SIG-M5 treated with dmso at 0.1 percent for 504 hours (cell line): ENCODE measurements around the gene PDE5A.

Source experiments
- DNase-seq: peaks from one replicate; lab custom pipeline; 2025; ENCODE audit not compliant: unreplicated experiment; lab: John Stamatoyannopoulos, UW

PDE5A gene

DNA sequence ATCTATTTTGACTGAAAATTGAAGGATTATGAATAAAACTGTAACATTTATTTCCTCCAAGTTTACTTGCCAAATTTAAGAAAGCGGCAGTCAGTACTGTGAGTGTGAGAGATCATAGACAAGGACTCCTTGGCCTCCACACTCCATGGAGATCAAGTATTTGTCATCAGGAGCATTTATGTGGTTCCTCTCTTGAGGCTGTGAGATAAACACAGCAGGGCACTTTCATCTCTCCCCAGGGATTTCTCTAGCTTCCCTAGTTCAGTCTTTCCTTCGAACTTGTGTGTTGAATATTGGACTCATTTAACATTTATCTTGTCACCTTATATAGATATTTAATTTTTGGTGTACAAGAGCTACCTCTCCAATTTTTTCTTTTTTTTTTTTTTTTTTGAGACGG is 40.8 kb downstream of the PDE5A start:
- no peak for DNase-seq

DNA sequence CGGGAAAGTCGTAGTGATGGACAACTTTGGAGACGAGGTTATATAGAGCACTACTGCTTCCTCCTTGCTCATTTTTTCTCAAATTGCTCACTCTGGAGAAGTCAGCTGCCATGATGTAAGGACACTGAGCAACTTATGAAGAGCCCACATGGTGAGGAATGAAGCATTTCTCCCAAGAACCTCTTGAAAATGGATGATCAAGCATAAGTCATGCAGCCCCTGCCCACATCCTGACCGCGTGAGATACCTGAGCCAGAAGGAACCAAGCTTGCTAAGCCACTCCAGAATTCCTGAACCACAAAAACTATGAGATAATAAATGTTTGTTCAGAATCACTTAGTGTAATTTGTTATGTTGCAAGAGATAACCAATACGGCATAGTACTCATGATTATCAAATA is 42.8 kb downstream of the PDE5A start:
- no peak for DNase-seq

DNA sequence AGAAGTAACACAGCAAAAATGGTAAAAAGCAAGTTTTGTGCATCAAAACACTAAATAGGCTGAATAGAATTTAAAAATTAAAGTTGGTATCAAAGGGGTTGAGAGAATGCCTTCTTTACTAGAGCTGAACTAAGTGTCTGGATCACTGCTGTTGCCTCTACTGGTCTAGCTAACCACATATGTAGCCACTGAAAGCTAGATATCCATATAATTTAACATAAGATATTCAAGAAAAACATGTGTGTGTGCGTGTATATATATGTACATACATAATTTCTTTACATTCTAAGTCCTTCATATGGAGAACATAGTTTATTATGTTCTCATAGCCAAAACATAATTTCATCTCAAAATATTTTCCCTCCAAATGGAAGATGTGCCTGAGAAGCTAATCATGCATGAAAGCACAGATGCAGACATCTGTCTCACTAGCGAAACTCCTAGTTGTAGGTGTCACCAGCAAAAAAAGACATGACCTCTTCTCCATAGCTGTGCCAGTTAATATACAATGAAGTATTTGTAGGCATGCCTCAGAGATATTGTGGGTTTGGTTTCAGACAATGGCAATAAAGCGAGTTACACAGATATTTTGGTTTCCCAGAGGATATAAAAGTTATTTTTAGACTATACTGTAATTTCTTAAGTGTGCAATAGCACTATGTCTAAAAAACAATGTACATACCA is 47.3 kb downstream of the PDE5A start:
- DNase-seq: no peak

DNA sequence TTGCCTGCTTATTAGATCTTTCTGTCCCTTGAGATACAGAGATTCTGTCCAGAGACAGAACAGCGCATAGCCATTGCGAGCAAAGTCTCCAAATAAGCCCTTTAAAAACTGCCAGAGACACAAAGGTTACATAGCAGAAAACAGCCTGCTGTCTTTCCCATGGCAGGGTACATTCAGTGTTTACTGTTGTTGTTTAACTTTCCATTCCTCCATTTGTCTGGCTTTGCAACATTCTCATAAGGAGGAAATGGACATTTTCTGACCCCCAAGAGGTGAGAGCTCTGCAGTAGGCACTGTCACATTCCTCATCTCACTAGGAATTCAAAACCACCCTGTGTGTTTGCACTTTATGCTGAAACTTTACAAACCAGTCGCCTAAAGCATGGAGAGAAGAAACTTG is 48.3 kb downstream of the PDE5A start:
- DNase-seq: no peak

DNA sequence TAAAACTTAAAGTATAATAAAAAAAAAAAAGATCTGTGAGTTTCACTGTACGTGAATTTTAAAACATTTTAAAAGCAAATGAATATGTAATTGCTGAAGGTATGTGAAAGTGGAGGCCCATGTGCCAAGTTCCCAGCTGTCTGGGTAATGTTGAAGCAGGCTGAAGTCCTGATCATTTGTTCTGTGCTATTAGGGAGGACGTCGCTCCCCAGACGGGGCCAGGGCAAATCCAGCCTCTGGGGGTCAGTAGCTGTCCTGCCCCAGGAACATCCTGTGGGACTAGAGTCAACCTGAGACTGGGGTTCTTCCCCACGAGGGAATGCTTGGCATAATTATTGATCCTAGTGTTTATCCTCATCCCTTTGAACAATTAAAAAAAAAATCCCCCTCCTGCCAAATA is 48.8 kb downstream of the PDE5A start:
- no peak for DNase-seq

DNA sequence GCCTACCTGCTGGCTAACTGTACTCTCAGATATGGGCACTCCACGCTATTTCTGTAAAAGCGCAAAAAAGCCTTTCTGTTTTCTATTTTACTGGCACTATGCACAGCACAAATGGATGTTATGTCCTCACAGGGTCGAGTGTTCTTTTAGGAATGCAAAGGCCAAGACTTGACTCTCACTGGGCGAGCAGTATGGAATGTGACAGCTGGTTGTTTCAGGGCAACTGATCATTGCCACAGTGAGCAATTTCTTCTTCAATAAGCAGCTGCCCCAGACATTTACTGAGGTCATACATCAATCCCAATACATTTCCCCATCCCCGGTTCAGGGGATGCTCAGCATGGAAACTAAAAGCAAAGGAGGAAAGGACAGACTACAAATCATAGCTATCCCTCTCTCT is 58.2 kb downstream of the PDE5A start:
- no peak for DNase-seq

DNA sequence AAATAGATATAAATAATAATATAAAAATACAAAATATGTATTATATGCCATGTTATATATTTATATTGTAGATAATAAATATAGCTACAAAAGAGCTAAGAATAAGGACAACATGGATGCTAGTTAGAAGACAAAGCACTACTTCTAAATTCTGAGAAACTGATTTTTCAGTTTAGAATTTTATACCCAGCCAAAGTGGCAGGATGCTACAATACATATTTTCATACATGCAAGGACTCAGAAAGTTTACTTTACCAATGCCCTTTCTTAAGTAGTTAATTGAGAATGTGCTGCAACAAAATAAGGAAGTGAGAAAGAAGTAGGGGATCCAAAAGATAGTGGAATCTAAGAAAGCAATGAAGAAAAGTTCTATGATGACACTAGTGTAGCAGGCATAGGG is 64.5 kb downstream of the PDE5A start:
- no peak for DNase-seq

DNA sequence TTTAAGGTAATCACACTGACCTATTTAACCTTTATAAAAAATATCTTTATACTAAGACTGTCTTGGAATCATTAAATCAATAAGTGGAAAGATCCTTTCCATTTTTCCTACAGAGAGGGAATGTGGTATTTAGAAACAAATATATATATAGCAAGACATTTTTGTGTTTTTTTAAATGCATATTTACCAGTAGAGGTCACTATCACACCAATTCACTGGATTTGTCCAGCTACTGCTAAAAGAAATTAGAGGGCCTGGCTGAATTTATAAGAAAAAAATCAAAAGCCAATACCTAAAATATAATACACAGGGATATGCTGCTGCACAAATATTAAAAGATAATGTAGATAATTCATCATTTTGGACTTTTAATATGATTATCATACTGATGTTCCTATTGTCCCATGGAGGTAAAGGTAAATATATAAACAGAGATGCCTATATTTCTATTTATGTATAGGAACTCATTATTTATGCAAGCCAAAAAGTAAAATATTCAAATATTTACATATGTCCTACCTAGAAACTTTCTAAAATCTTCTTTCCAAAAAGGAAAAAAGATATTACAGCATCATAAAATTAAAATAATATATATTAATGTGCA is 69.5 kb downstream of the PDE5A start:
- peak; percentile 27 for DNase-seq

DNA sequence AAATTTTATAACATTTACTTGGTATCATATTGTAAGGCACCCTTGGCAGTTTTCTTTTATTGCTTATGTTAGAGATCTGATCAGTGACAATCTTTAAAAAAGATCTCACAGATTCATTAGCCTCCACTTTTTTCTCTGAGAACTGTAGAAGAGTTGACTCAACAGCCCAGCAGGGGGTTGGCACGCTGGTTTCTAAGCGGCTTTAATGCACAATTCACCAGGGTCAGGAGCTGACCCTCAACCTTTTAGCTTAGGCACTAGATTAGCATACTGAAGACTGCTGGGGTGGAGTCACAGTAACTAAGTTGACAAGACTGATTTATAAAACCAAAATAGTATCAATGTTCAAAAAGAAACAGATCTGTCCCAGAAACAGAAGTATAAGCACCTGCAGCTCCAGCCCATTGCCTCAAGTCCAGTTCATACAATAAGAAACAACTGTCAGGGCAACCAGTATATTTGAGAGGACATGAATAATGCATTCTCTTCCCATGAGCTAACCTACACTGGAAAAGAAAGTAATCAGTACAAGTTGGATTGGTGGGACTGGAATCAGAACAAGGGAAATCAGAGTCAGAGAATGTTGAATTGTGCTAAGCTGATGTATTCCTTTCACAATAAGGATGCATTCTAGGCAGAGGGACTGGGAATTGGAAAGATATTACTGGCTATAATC is 77.6 kb downstream of the PDE5A start:
- DNase-seq: no peak

DNA sequence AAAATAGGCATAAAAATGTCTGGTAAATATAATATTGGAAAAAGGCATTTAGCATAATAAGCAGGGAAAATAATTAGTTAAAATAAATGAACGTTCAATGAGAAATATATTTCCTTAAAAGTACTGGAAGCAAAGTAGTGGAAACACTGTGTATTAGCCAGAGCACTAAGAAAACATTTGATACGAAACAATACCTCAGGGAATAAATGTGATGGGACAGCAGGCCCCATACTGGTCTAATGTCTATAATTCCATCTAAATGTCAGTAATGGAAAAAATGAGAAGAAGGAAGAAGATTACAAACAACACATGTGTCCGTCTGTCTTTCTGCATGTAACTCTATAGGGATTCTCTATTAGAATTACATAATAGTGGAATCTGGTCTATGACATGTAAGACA is 79.0 kb downstream of the PDE5A start:
- no peak for DNase-seq

DNA sequence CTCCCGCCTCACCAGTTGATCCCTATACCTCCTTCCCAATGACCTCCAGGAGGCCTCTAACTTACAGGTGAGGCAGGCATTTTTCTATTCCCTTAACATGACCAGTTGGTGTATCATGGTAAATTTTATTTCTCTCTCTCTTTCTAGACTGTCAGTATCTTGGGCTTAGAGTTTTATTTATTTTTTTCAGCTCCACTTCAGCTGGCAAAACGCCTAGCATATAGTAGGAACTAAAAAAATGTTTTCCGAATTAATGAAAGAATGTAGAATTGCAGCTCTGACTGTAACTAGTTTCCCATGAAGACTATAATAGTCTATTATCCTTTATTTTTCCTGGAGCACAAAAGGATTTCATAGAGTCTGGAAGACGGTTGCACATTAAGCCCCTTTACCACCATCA is 84.8 kb downstream of the PDE5A start:
- DNase-seq: no peak

DNA sequence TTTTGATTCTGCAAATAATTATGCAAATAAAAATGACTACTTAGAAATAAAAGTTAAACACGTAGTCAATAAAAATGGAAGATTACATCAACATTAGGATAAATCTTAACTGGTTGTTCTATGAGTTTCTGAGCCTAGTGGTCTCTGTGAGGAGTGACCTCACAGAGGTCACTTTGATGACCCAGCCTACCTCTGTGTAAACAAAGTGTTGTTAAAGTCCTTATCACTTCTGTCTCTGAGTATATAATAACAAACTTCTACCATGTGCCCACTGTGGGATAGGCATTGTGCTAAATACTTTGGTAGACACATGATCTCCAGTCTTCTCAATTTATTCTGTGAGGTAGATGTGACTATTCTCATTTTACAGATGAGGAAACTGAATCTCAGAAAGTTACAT is 85.4 kb downstream of the PDE5A start:
- DNase-seq: no peak

DNA sequence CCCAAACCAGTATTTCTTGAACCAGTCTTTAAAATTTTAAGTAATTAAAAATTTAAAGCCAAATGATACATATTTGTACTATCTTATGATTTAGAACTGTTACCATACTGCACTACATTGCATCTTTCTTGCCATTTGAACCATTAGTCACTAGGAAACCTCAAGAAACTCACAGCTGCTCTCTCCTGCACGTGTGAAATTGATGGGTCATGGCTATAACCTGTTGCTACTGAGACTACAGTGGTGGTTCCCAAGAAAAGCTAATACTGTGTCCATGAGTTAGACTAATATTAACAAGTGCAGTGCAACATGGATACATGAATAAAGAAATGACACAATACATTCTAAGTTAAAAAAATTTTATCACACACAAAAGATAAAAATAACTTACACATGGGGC is 88.4 kb downstream of the PDE5A start:
- no peak for DNase-seq

DNA sequence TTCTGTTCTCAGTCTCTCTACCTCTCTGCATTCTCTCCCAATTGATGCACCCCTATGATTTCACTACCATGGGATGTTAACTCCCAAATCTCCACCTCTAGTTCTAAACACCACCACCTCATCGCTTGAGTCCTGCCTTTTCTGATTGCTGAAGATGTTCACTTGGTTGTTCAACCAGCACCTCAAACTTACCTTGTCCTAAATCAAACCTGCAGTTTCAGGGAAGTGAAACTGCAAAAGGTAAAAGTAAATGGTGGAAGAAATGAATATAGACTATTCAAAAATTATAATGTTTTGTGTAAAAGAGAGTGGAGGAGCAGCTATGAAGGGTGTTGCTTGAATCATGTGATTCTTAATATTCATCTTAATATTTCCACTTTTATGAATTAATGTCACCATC is 91.0 kb downstream of the PDE5A start:
- DNase-seq: no peak

DNA sequence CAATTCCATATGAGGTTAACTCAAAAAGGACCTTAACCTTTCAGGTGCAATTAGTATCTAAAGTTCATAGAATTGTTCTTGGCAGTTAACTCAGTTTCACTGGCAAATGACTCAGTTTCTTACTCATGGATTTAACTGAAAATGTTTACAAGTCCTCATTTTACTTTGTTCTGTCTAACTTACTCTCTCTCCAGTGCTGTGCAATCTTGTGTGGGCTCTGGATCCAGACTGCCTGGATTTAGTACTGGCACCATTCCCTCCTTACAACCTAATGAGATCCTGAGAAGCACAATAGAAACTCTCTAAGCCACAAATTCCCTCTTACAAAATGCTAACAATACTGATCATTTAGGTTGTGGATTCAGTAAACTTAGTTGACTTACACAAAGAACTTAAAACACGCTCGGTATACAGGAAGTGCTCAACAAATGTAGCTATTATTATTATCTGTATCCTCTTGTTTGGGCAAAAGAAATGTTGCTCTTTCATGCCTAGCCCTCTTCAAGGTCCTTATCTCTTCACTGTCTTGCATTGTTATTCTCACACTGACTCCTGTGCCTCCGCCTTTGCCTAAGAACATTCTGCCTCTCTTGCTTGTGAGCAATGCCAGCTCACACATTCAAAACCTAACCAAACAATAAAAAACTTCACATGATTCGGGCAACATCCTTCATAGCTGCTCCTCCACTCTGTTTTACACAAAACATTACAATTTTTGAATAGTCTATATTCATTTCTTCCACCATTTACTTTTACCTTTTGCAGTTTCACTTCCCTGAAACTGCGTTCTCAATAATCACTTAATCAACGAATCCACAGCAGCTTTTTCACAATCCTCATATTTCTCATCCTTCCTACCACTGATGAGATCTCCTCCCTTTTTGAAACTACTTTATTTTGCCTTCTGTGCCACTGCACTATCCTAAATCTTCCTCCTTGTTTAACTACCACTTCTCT is 91.8 kb downstream of the PDE5A start:
- no peak for DNase-seq

DNA sequence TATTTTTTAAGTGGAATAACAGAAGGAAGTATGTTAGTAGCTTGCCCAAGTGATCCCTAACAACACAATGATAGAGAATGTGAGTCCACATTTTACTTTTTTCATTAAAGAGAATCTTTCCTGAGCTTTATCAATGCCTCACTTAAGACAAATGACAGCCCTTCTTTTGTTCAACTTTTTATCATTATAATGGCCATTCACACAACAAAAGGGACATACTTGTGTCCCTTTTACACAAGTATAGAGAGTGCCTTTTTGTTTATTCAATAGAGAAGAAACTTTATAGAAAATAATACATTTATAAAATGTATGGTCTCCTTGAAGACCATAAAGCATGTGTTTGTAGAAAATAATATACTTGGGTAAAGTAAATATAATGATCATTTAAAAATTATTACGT is 96.3 kb downstream of the PDE5A start:
- no peak for DNase-seq

DNA sequence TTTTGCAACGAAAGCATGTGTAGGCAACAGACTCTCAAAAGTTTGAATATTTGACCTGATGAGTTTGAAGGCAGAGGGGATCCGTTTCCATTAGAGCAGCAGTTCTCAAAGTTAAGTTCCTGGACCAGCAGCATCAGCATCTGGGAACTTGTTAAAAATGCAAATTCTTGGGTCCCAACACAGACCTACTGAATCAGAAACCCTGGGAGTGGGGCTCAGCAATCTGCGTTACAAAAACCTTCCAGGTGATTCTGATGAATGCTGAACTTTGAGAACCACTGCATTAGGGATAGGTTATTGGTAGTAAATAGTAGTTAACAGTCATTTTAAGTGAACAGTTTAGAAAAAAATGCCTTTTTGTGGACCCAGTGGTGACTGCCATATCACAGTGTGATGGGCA is 98.8 kb downstream of the PDE5A start:
- no peak for DNase-seq

DNA sequence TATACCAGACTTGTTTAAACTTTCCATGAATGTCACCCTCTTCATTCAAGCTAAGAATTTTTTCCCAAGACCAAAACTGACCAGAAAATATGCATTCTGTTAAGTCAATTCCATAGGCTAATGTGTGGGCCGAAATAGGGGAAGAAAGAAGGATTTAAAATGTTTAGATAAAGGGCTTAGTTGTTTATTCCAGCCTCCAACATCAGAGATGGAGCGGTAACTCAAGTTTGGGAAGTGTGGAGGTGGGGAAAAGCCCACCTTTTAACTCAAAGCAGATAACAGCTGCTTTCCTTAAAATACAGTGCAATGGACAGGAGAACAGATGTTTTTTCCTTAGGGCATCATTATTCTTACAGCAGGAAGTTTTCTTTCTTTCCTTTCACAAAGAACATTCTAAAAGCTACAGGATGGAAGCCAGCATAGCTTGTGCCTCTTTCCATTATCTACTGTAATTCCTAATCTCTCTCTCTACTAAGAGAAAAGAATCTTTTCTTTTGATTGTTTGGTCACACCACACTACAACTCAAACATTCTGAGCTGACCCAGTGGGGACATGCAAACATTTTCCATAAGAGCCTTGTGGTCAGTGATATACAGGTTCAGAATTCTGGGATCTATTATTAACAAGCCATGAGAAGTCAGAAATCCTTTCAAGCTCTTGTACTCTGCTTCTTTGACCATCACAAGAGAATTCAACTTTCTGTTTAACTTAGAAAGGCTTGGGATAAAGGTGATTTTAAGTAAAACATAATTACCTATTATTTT is 101.6 kb downstream of the PDE5A start:
- no peak for DNase-seq

DNA sequence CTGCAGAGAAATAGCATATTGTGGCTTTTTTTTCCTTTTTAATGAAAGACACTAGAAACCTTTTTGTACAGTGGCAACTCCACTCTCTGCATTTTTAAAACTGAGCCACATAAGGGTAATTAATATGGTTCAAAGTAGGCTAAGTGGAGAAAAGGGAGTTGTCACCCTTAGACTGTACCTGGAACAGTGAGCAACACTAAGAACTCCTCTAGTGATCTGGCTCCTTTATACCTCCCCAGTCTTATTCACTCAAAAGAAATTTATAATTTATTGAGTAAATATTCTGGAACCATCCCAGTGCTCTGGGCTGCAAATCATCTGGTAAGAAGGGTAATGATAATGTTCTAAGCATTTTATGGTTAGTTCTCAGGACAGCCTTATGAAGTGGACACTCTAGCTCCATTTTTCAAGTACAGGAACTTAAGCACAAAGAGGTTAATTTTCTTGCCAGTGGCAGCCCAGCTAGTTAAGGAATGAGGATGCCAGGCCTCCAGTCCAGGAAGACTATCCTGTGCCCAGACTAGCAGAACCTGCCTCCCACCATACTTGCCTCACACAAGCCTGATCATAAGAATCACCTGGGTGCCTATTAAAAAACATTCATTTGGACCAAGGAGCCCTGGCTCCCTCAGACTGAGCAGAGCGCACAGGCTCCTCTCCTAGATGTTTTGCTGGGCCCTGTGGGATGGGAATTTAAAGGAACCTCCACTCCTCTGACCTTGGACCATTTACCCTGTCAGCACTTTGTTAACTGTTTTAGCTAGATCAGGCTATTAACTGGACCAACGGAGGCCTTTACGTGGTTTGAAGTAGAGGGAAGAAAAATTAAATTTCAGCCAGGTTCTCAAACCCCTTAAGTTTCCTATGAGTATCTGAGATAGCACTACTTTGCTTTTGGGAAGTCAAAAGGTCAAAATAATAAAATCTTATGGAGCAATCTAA is 102.6 kb downstream of the PDE5A start:
- DNase-seq: no peak
